Esophagus muscularis mucosa (tissue), 3 donors: ENCODE data around the gene MEX3B.

Experiments used
- EP300 ChIP-seq: sonication (generic); formaldehyde crosslinking; IDR thresholded peaks from one replicate; pipeline ENCODE4 v1.6.1; 2017; ENCODE audit warnings: antibody characterized with exemption
- POLR2A ChIP-seq: fragments of 450-650 bp; IDR thresholded peaks from one replicate; pipeline ENCODE4 v1.6.1; 2017; ENCODE audit warnings: antibody characterized with exemption, moderate library complexity, mild to moderate bottlenecking, low read depth
- POLR2AphosphoS5 ChIP-seq, 2 donors: sonication (generic); formaldehyde crosslinking; IDR thresholded peaks; one replicate each; pipeline ENCODE4 v1.6.1; 2017; ENCODE audit warnings: antibody characterized with exemption in 2 of 2

- no peak for TF ChIP-seq POLR2A
- no peak for TF ChIP-seq EP300
- TF ChIP-seq POLR2AphosphoS5 (IDR thresholded peaks at IDR 0.05) = no peak
Measured at GRCh38 chr15:82079736-82080135, 33.9 kb upstream of the MEX3B start.
